ENCODE measurements around the gene NGF.

- no peak for TF ChIP-seq POLR2A (IDR thresholded peaks at IDR 0.05)
- no peak for TF ChIP-seq CTCF (IDR thresholded peaks at IDR 0.05)
- no peak for TF ChIP-seq EP300 (IDR thresholded peaks at IDR 0.05; ENCODE audit: low read depth)
Measured at GRCh38 chr1:115340879-115341278, 2.8 kb upstream of the NGF start.

Measured in transverse colon (tissue), 3 donors.